RWPE1 (cell line): ENCODE measurements around the gene AGBL5.

Experiments used
- CTCF ChIA-PET: fragments of 350-600 bp; sonication (Branson Sonifier 250); formaldehyde crosslinking; extraction: SDS; loops from one replicate; lab custom pipeline; 2021; lab: Yijun Ruan, JAX
- POLR2A ChIA-PET: fragments of 400-600 bp; formaldehyde crosslinking; extraction: SDS; loops from one replicate; lab custom pipeline; 2020; ENCODE audit warnings: antibody characterized with exemption; ENCODE audit not compliant: low non-redundant PET; lab: Yijun Ruan, JAX
- DNase-seq: peaks from one replicate; pipeline ENCODE4 v3.0.0; 2012; ENCODE audit warnings: low spot score
- H3K27ac ChIP-seq: fragments of 450-650 bp; 2 replicates; pipeline ENCODE4 v1.5.1; 2017
- CTCF ChIP-seq: fragments of 450-650 bp; conservative IDR thresholded peaks from 2 replicates; pipeline ENCODE4 v1.5.1; 2017; ENCODE audit warnings: low read depth, mild to moderate bottlenecking

The AGBL5 gene

DNA sequence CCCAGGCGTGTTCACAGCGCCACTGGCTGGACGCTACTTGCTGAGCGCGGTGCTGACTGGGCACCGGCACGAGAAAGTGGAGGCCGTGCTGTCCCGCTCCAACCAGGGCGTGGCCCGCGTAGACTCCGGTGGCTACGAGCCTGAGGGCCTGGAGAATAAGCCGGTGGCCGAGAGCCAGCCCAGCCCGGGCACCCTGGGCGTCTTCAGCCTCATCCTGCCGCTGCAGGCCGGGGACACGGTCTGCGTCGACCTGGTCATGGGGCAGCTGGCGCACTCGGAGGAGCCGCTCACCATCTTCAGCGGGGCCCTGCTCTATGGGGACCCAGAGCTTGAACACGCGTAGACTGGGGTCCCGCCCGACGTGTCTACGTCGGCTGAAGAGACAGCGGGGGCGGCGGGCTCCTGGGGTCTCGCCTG is 34.2 kb downstream of the AGBL5 start:
- ChIA-PET CTCF (interaction anchor here (0.6 to 1.8 kb wide), 4 partner anchors 14 to 177 kb away, joined by 3 to 8 read pairs (median 4); partner anchors contain the start of gene OST4), POLR2A (interaction anchor here (1.0 kb wide), 1 partner anchor 35 kb away, joined by 4 read pairs; no protein-coding TSS in a partner anchor)
- TF ChIP-seq CTCF: peak; percentile 55
- DNase-seq: peak; percentile 45
- H3K27ac ChIP-seq: peak overlapping the region; percentile 83

GRCh38 chr2:27086090-27086723 is 34.7 kb downstream of the AGBL5 start:
- peak; percentile 87 for TF ChIP-seq CTCF
- DNase-seq: peak; percentile 97
- ChIA-PET POLR2A (interaction anchor here (0.8 to 1.0 kb wide), 2 partner anchors 10 to 36 kb away, joined by 3 to 4 read pairs; no protein-coding TSS in a partner anchor), CTCF (interaction anchor here (0.6 to 1.8 kb wide), 7 partner anchors 9 to 177 kb away, joined by 3 to 8 read pairs (median 3); partner anchors contain the start of gene OST4)
- peak overlapping the region; percentile 83 for H3K27ac ChIP-seq

GRCh38 chr2:27086724-27087593 is 35.5 kb downstream of the AGBL5 start, which contains the start of gene KHK:
Gene KHK (plus strand): TSS chr2:27086772. CDS start chr2:27087260, 488 bp downstream.
- ChIA-PET CTCF (interaction anchor here (0.5 to 1.5 kb wide), 8 partner anchors 9 to 205 kb away, joined by 3 to 4 read pairs (median 3); partner anchors contain the start of gene OST4), POLR2A (interaction anchor here (0.7 to 0.9 kb wide), 3 partner anchors 10 to 235 kb away, joined by 3 to 4 read pairs (median 3); partner anchors contain the start of gene OST4)
- DNase-seq: peak; percentile 36
- H3K27ac ChIP-seq: peak within 1 kb of the TSS; percentile 83
- peak; percentile 37; the same call in 1 of the 2 replicates for TF ChIP-seq CTCF

DNA sequence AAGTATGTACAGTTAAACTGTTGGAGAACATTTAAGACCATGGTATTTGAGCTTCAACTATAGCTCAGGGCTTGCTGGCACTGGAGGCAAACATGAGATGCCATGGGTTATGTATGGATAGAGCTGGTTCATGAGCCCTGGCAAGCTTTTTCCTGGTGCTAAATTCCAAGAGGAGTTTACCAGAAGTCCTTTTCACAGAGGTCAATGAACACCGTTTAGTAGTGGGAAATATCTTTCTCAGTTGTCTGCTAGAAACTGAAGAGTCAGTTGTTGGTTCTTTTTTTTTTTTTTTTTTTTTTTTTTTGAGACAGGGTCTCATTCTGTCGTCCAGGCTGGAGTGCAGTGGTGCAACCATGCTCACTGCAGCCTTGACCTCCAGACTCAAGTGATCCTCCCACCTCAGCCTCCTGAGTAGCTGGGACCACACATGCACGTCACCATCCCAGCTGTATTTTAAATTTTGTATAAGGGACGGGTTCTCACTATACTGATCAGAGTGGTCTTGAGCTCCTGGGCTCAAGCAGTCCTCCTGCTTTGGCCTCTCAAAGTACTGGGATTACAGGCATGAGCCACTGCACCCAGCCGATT is 36.4 kb downstream of the AGBL5 start:
- ChIA-PET POLR2A (interaction anchor here (0.9 kb wide), 1 partner anchor 234 kb away, joined by 3 read pairs; no protein-coding TSS in a partner anchor), CTCF (interaction anchor here (0.5 to 1.5 kb wide), 7 partner anchors 14 to 269 kb away, joined by 3 to 5 read pairs (median 3); partner anchors contain the start of genes GTF3C2 and OST4)
- no peak for DNase-seq
- TF ChIP-seq CTCF: no peak
- H3K27ac ChIP-seq: no peak overlapping the region

DNA sequence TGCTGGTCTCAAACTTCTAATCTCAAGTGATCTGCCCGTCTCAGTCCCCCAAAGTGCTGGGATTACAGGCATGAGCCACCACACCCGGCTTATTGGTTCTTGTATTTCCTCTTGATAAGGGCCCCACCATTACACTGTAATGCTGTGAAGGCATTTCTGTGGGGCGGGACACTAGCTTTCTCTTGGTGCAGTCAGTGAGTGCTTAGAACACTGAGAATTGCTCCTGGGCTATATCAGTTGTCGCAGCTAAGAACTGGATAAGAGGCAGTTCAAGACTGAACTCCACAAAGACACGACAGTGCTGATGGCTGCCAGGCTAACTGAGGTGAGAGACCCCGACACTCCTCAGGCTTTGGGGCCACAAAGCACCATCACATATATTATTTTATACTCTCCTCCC is 37.2 kb downstream of the AGBL5 start:
- DNase-seq: no peak
- ChIA-PET CTCF (interaction anchor here (0.5 to 1.5 kb wide), 4 partner anchors 21 to 268 kb away, joined by 3 to 5 read pairs (median 4); partner anchors contain the start of gene GTF3C2), POLR2A (no interaction called here)
- TF ChIP-seq CTCF: no peak
- no peak overlapping the region for H3K27ac ChIP-seq
